Measurements from ENCODE around the gene DEPDC1.

- TF ChIP-seq POLR2A (IDR thresholded peaks at IDR 0.05) (no peak), CTCF (IDR thresholded peaks at IDR 0.05) (no peak)
These were observed 35.9 kb downstream of the DEPDC1 start for GRCh38 chr1:68460935-68461334.

Data from heart left ventricle (tissue), 13 donors.